ENCODE data around the gene HAUS3.

- TF ChIP-seq POU6F1 (CRISPR knock-in tag; IDR thresholded peaks at IDR 0.05; ENCODE audit: borderline replicate concordance, low read depth), result no peak
- TF ChIP-seq TSHZ2 (CRISPR knock-in tag; IDR thresholded peaks at IDR 0.05), result no peak
Observed at GRCh38 chr4:2251073-2251794, 9.3 kb upstream of the HAUS3 start.

All from SK-N-SH treated with all-trans-retinoic acid at 6 μM for 48 hours (cell line).